Fibroblast of the conjunctiva (primary cell): Measurements from ENCODE around the gene LAPTM4A.
"Not testable (repeated sequence)": the region's sequence is repeated elsewhere in the genome, so short reads cannot be mapped to it uniquely, and the experiment has no call there.

Source experiments
- DNase-seq: peaks from one replicate; pipeline ENCODE4 v3.0.0-alpha.2; 2010; ENCODE audit warnings: low read depth

The LAPTM4A gene

GRCh38 chr2:20076757-20077156 is 25.3 kb upstream of the LAPTM4A start:
- no peak for DNase-seq

GRCh38 chr2:20074901-20075300 is 23.5 kb upstream of the LAPTM4A start:
- no peak for DNase-seq

GRCh38 chr2:20074046-20074648 is 22.7 kb upstream of the LAPTM4A start:
- DNase-seq = not testable (repeated sequence)

- DNase-seq = no peak
Measured at GRCh38 chr2:20073460-20073859, 22.0 kb upstream of the LAPTM4A start.

- DNase-seq = no peak
Measured at GRCh38 chr2:20072436-20073158, 21.2 kb upstream of the LAPTM4A start.

- peak; percentile 95 for DNase-seq
Measured at GRCh38 chr2:20071397-20072383, 20.3 kb upstream of the LAPTM4A start.

- DNase-seq = no peak
Measured at GRCh38 chr2:20069756-20070155, 18.3 kb upstream of the LAPTM4A start.

GRCh38 chr2:20067992-20068584 is 16.7 kb upstream of the LAPTM4A start:
- peak; percentile 83 for DNase-seq

- DNase-seq = peak; percentile 71
Measured at GRCh38 chr2:20065885-20066602, 14.6 kb upstream of the LAPTM4A start.

- no peak for DNase-seq
Measured at GRCh38 chr2:20064841-20065240, 13.4 kb upstream of the LAPTM4A start.

- no peak for DNase-seq
Measured at GRCh38 chr2:20064421-20064820, 13.0 kb upstream of the LAPTM4A start.

GRCh38 chr2:20062615-20063545 is 11.5 kb upstream of the LAPTM4A start:
- DNase-seq = peak; percentile 85

GRCh38 chr2:20061940-20062339 is 10.5 kb upstream of the LAPTM4A start:
- no peak for DNase-seq

GRCh38 chr2:20061476-20061875 is 10.0 kb upstream of the LAPTM4A start:
- DNase-seq = no peak

- DNase-seq = no peak
Measured at GRCh38 chr2:20060106-20060505, 8.7 kb upstream of the LAPTM4A start.

GRCh38 chr2:20057268-20057667 is 5.8 kb upstream of the LAPTM4A start:
- no peak for DNase-seq

- DNase-seq = no peak
Measured at GRCh38 chr2:20054931-20055330, 3.5 kb upstream of the LAPTM4A start.

- no peak for DNase-seq
Measured at GRCh38 chr2:20054119-20054518, 2.7 kb upstream of the LAPTM4A start.

- DNase-seq = peak; percentile 83
Measured at GRCh38 chr2:20052861-20053281, 1.4 kb upstream of the LAPTM4A start.

GRCh38 chr2:20052229-20052851 is 912 bp upstream of the LAPTM4A start:
- no peak for DNase-seq
